ENCODE results near the gene SLC4A8. TPM values are rescaled to one million over a fixed set of nuclear protein-coding genes. Genes with fewer than 3 reads are reported as not detected.

SLC4A8 gene
- total RNA-seq, 1 experiment from 2014 or later = 4.2 TPM

DNA sequence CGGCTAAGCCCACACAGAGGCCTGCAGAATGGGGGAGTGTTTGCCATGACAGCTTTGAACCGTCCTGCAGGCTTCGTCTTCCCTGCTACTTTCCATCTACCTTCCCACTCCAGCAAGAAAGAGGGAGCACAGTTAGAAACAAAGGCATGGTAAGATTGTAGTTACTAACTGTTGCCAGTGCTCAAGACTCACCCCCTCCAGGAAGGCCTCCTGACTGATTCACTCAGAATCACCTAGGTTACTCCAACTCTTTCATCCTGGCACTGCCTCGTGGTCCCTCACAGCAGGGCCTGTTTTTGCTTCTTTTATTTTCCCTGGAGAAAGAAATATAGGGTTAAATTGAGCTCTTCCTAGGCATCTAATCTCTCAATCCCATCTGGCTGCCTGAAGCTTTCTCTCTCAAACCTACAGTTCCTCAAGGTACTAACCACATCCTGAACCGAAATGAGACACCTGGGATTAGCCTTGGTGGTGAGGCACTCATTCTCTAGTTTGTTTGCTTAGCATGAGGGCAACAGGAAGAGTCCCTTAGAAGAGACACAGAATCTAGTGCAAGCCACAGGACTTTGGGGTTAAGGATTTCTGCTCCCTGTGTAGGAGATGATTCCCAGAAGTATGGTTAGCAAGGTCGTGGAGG, 41.2 kb upstream of the SLC4A8 start:
- no peaks in the 10 kb centered on the region for H3F3A ChIP-seq (ENCODE audit: low read length, unreplicated experiment)
- no peak overlapping the region for H3K4me3 ChIP-seq (ENCODE audit: low read length)
- no peaks in the 10 kb centered on the region for H3K9me3 ChIP-seq (ENCODE audit: low read length)
- no peak for TF ChIP-seq EZH2 (IDR thresholded peaks at IDR 0.05; ENCODE audit: low read length, unreplicated experiment)
- no peak for TF ChIP-seq EZH2phosphoT487 (IDR thresholded peaks at IDR 0.05; ENCODE audit: borderline replicate concordance, low read length)
- TF ChIP-seq, protein P1, sequence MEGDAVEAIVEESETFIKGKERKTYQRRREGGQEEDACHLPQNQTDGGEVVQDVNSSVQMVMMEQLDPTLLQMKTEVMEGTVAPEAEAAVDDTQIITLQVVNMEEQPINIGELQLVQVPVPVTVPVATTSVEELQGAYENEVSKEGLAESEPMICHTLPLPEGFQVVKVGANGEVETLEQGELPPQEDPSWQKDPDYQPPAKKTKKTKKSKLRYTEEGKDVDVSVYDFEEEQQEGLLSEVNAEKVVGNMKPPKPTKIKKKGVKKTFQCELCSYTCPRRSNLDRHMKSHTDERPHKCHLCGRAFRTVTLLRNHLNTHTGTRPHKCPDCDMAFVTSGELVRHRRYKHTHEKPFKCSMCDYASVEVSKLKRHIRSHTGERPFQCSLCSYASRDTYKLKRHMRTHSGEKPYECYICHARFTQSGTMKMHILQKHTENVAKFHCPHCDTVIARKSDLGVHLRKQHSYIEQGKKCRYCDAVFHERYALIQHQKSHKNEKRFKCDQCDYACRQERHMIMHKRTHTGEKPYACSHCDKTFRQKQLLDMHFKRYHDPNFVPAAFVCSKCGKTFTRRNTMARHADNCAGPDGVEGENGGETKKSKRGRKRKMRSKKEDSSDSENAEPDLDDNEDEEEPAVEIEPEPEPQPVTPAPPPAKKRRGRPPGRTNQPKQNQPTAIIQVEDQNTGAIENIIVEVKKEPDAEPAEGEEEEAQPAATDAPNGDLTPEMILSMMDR (conservative IDR thresholded peaks at IDR 0.05; ENCODE audit: low read depth, low read length) = no peak
- H3K27ac ChIP-seq (ENCODE audit: low read length) = peak overlapping the region; percentile 97
- H3K4me1 ChIP-seq (ENCODE audit: insufficient read depth, low read length) = peaks cover 70% of the 10 kb centered on the region
- peak overlapping the region; percentile 57 for H3K9ac ChIP-seq (ENCODE audit: low read length)
- no peaks in the 10 kb centered on the region for H3K9me2 ChIP-seq (replicated peaks; ENCODE audit: low read length)
- H3K27me3 ChIP-seq (ENCODE audit: low read length) = no peaks in the 10 kb centered on the region
- H3K79me2 ChIP-seq (ENCODE audit: low read length) = peaks cover 48% of the 10 kb centered on the region
- ChIA-PET CTCF (no interaction called here), POLR2A (ENCODE audit: unreplicated experiment) (interaction anchor here (0.6 to 1.0 kb wide), 2 partner anchors 12 to 1100 kb away, joined by 3 to 8 read pairs; partner anchors contain the start of gene LIMA1)
- intact Hi-C loops (cut with micrococcal nuclease) = no loop called here
- no peak overlapping the region for H2AFZ ChIP-seq (ENCODE audit: low read length)
- ATAC-seq (peak; percentile 83), DNase-seq (peak; percentile 96)
- peaks cover 46% of the 10 kb centered on the region for H3K36me3 ChIP-seq (ENCODE audit: low read depth, low read length)
- H4K20me1 ChIP-seq (ENCODE audit: low read length) = no peaks in the 10 kb centered on the region
- no TSS peak for BruUV-seq (replicated peaks)
- H3K4me2 ChIP-seq (ENCODE audit: low read length) = peak overlapping the region; percentile 53

DNA sequence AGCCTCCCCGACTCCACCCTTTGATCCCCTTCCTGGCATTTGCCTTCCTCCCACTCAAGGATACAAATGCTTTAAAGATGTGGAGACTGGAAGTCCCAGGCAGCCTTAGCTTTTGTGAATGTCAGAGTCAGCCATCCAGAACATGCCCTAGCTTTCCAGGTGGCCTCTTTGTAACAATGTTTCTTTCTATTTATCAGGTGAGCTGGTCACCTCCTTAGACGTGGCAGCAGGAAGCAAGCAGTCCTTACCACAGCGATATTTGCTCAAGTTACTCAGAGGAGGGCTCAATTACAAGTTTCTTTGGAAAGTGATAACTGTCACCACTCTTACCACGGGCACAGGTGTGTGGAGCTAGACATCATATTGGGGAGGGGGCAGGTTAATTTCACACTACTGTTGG, 38.3 kb upstream of the SLC4A8 start:
- H4K20me1 ChIP-seq (ENCODE audit: low read length) = no peaks in the 10 kb centered on the region
- DNase-seq = peak; percentile 90
- H3K27me3 ChIP-seq (ENCODE audit: low read length) = no peaks in the 10 kb centered on the region
- H3K4me1 ChIP-seq (ENCODE audit: insufficient read depth, low read length) = peaks cover 96% of the 10 kb centered on the region
- intact Hi-C loops (cut with micrococcal nuclease) = loop anchor here (2.0 kb wide), 1 partner anchor 16 kb away; no protein-coding TSS in a partner anchor
- H3K9me2 ChIP-seq (replicated peaks; ENCODE audit: low read length) = no peaks in the 10 kb centered on the region
- H2AFZ ChIP-seq (ENCODE audit: low read length) = no peak overlapping the region
- TF ChIP-seq EZH2 (IDR thresholded peaks at IDR 0.05; ENCODE audit: low read length, unreplicated experiment) = no peak
- TF ChIP-seq, protein P1 (conservative IDR thresholded peaks at IDR 0.05; ENCODE audit: low read depth, low read length) = no peak
- no peak for TF ChIP-seq EZH2phosphoT487 (IDR thresholded peaks at IDR 0.05; ENCODE audit: borderline replicate concordance, low read length)
- peaks cover 63% of the 10 kb centered on the region for H3K79me2 ChIP-seq (ENCODE audit: low read length)
- ChIA-PET CTCF (no interaction called here), POLR2A (ENCODE audit: unreplicated experiment) (interaction anchor here (0.6 kb wide), 1 partner anchor 11 kb away, joined by 3 read pairs; no protein-coding TSS in a partner anchor)
- peak; percentile 45 for ATAC-seq
- H3K27ac ChIP-seq (ENCODE audit: low read length) = peak overlapping the region; percentile 97
- peak overlapping the region; percentile 13; the same call in 1 of the 2 replicates for H3K4me3 ChIP-seq (ENCODE audit: low read length)
- H3K9ac ChIP-seq (ENCODE audit: low read length) = peak overlapping the region; percentile 54
- H3K9me3 ChIP-seq (ENCODE audit: low read length) = no peaks in the 10 kb centered on the region
- H3K4me2 ChIP-seq (ENCODE audit: low read length) = peak overlapping the region; percentile 62
- no TSS peak for BruUV-seq (replicated peaks)
- H3K36me3 ChIP-seq (ENCODE audit: low read depth, low read length) = peaks cover 19% of the 10 kb centered on the region
- H3F3A ChIP-seq (ENCODE audit: low read length, unreplicated experiment) = no peaks in the 10 kb centered on the region
